CD8-positive, alpha-beta memory T cell (primary cell): ENCODE results near the gene SEPTIN1. TPM values are rescaled to one million over a fixed set of nuclear protein-coding genes. Genes with fewer than 3 reads are reported as not detected.

Experiments used
- CTCF ChIA-PET: fragments of 350-600 bp; sonication (Branson Sonifier 250); formaldehyde crosslinking; loops from one replicate; lab custom pipeline; 2021; ENCODE audit warnings: antibody characterized with exemption; lab: Charles Lee
- POLR2A ChIA-PET: fragments of 350-600 bp; sonication (Branson Sonifier 250); formaldehyde crosslinking; loops from one replicate; lab custom pipeline; 2021; ENCODE audit warnings: antibody characterized with exemption; lab: Charles Lee
- DNase-seq, 5 donors: peaks; one replicate each; pipeline versions ENCODE4 v3.0.0 to v3.0.0-alpha.2; 2020 to 2022; ENCODE audit warnings: mixed read lengths in 1 of 5
- H3K27ac ChIP-seq: one replicate; pipeline ENCODE4 v1.7.0; 2013; ENCODE audit warnings: low read depth, mild to moderate bottlenecking, low read length, moderate library complexity
- H3K27me3 ChIP-seq: 2 replicates; pipeline ENCODE4 v1.7.0; 2013; ENCODE audit warnings: low read length, mild to moderate bottlenecking; ENCODE audit not compliant: insufficient read depth, poor library complexity, severe bottlenecking
- H3K36me3 ChIP-seq: 2 replicates; pipeline ENCODE4 v1.7.0; 2013; ENCODE audit warnings: mild to moderate bottlenecking, low read length, moderate library complexity; ENCODE audit not compliant: insufficient read depth
- H3K4me1 ChIP-seq: 2 replicates; pipeline ENCODE4 v1.7.0; 2013; ENCODE audit warnings: mild to moderate bottlenecking, low read length, moderate library complexity; ENCODE audit not compliant: insufficient read depth
- H3K4me3 ChIP-seq: 2 replicates; pipeline ENCODE4 v1.7.0; 2013; ENCODE audit warnings: mild to moderate bottlenecking, low read length
- H3K9me3 ChIP-seq: 2 replicates; pipeline ENCODE4 v1.7.0; 2013; ENCODE audit warnings: mild to moderate bottlenecking, low read length
- H3K27ac Mint-ChIP-seq, 8 donors: one replicate each; pipeline ENCODE4 v1.8.0; 2020 to 2021; ENCODE audit warnings: mixed read lengths in 8 of 8, mild to moderate bottlenecking in 6 of 8, inconsistent platforms in 3 of 8, moderate library complexity in 3 of 8
- H3K27me3 Mint-ChIP-seq, 2 donors: one replicate each; pipeline ENCODE4 v1.8.0; 2020 to 2021; ENCODE audit warnings: mixed read lengths in 2 of 2, mild to moderate bottlenecking in 1 of 2, moderate library complexity in 1 of 2
- H3K36me3 Mint-ChIP-seq, 3 donors: one replicate each; pipeline ENCODE4 v1.8.0; 2020 to 2021; ENCODE audit warnings: mixed read lengths in 3 of 3, inconsistent platforms in 1 of 3, mild to moderate bottlenecking in 1 of 3
- H3K4me1 Mint-ChIP-seq, 3 donors: one replicate each; pipeline ENCODE4 v1.8.0; 2020 to 2021; ENCODE audit warnings: mixed read lengths in 3 of 3, inconsistent platforms in 1 of 3, mild to moderate bottlenecking in 1 of 3
- H3K4me3 Mint-ChIP-seq, 7 donors: one replicate each; pipeline ENCODE4 v1.8.0; 2020 to 2021; ENCODE audit warnings: mixed read lengths in 7 of 7, mild to moderate bottlenecking in 6 of 7, moderate library complexity in 4 of 7, inconsistent platforms in 2 of 7
- H3K9me3 Mint-ChIP-seq, 5 donors: one replicate each; pipeline ENCODE4 v1.8.0; 2020 to 2022; ENCODE audit warnings: mixed read lengths in 5 of 5, mild to moderate bottlenecking in 3 of 5, moderate library complexity in 2 of 5, inconsistent platforms in 1 of 5
- polyA plus RNA-seq: library from polyadenylated mRNA; unstranded; fragments of 300-500 nt; fragmentation: Illumina TruSeq; gene quantifications from one replicate; pipeline ENCODE4 v1.2.3, GENCODE V29; 2021
- total RNA-seq, 2 experiments: library from RNA; stranded (reverse); gene quantifications; one replicate each; pipeline ENCODE4 v1.2.3, GENCODE V29; 2021

The SEPTIN1 gene
- total and polyA plus RNA-seq, 3 experiments from 2014 or later, result 187 to 227 (median 193) TPM

- H3K9me3 Mint-ChIP-seq, result no peaks in the 10 kb centered on the region
- peak overlapping the region; percentile 38 to 91 (median 76) for H3K4me3 Mint-ChIP-seq
- Histone ChIP-seq H3K27me3 (no peaks in the 10 kb centered on the region), H3K9me3 (no peaks in the 10 kb centered on the region), H3K4me1 (peaks cover 12% of the 10 kb centered on the region), H3K36me3 (no peaks in the 10 kb centered on the region), H3K4me3 (no peak overlapping the region), H3K27ac (no peak overlapping the region)
- CTCF ChIA-PET, result interaction anchor here (0.6 to 3.8 kb wide), 40 partner anchors 8 to 366 kb away, joined by 3 to 28 read pairs (median 4); partner anchors contain the start of genes CD2BP2, DCTPP1, GDPD3 and SEPTIN1
- H3K36me3 Mint-ChIP-seq, result peaks cover 0 to 17% (median 0%) of the 10 kb centered on the region in 3 donors
- H3K27ac Mint-ChIP-seq, result peak overlapping the region in 7 of 8 donors; percentile 22 to 89 (median 59)
- POLR2A ChIA-PET, result interaction anchor here (0.6 to 1.9 kb wide), 8 partner anchors 9 to 619 kb away, joined by 3 to 12 read pairs (median 6); partner anchors contain the start of genes DCTPP1 and KIF22
- peaks cover 22 to 34% (median 23%) of the 10 kb centered on the region in 3 donors for H3K4me1 Mint-ChIP-seq
- H3K27me3 Mint-ChIP-seq, result no peaks in the 10 kb centered on the region
- peak; percentile 82 to 94 (median 91) for DNase-seq
Observed at GRCh38 chr16:30409125-30410060, 27.0 kb upstream of the SEPTIN1 start.

DNA sequence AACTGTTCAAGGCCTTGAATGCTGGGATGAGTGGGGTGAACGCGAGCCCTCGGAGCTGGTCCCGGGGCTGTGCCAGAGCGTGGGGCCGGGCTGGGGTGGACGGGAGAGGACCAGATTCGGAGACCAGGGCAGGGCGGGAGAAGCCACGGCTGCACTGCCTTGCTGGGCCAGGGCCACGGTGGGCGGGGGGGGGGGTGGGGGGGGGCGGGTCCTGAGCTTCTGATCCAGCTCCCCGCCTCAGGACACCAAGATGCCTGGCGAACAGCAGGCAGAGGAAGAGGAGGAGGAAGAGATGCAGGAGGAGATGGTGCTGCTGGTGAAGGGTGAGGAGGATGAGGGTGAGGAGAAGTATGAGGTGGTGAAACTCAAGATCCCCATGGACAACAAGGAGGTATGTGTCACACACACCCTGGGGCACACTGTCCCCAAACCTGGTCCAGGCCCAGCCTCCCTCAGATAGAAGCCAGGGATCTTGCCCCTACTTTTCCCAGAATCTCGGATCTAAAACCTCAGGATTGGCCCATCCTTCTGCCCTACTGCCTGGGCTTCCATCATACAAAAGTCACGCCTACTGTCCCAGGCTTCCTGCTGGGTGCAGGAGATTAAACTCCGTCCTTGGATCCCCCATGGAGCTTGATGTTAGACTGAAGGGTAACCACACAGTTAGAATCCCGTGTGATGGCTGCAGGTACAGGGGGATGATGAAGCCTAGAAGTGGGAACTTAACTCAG, 25.6 kb upstream of the SEPTIN1 start:
- no peaks in the 10 kb centered on the region for H3K9me3 Mint-ChIP-seq
- no peaks in the 10 kb centered on the region for H3K9me3 ChIP-seq
- CTCF ChIA-PET, result interaction anchor here (0.7 to 3.8 kb wide), 17 partner anchors 9 to 353 kb away, joined by 3 to 28 read pairs (median 5); partner anchors contain the start of genes DCTPP1, SEPTIN1, TBC1D10B and ZNF48
- peak overlapping the region; percentile 63 to 96 (median 76) for H3K4me3 Mint-ChIP-seq
- no peaks in the 10 kb centered on the region for H3K27me3 ChIP-seq
- H3K36me3 Mint-ChIP-seq, result peaks cover 0 to 11% (median 0%) of the 10 kb centered on the region in 3 donors
- H3K36me3 ChIP-seq, result no peaks in the 10 kb centered on the region
- H3K4me1 Mint-ChIP-seq, result peaks cover 22 to 34% (median 23%) of the 10 kb centered on the region in 3 donors
- H3K27me3 Mint-ChIP-seq, result no peaks in the 10 kb centered on the region
- H3K27ac ChIP-seq, result peak overlapping the region; percentile 54
- peak overlapping the region; percentile 87 for H3K4me3 ChIP-seq
- H3K27ac Mint-ChIP-seq, result peak overlapping the region; percentile 12 to 89 (median 56)
- no peak for DNase-seq
- H3K4me1 ChIP-seq, result peaks cover 12% of the 10 kb centered on the region
- POLR2A ChIA-PET, result interaction anchor here (1.0 to 2.6 kb wide), 6 partner anchors 10 to 343 kb away, joined by 3 to 20 read pairs (median 10); partner anchors contain the start of genes ALDOA, SEPTIN1 and ZNF48

DNA sequence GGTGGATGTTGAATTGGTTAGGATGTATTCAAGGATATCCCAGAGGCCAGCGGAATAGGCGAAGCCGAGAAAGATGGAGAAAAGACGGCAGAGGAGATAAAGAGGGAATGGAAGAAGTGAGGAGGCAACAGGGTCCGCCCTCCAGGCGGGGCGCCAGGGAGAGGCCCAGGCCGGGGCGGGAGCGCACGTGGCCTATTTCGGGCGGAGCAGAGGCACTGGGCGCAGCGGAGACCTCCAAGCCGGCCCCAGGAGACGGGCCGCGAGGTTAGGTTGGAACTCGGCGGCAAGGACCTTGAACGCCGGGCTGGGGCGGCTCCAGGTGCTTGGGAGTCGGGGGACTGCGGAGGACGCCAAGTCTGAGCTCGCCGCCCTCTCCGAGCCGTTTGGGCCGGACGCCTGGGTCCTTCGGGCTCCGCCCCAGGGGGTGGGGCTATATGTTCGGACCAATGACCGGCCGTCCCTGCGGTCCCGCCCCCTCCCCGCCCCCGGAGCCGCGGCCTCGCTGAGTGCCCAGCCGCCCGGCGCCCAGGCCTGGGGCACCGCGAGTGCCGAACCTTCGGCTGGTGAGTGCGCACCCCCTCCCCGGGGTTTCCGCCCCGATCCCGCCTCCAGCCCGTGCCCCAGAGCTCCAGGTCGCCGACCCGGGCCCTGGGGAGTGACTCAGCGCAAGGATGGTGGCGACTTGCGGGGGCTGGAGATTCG, 24.9 kb upstream of the SEPTIN1 start, which contains the start of gene ZNF771:
Gene ZNF771 (plus strand): TSS at position 505 of the 702 bp plus-strand sequence. CDS start 448 bp downstream, outside the sequence.
- ChIA-PET POLR2A (interaction anchor here (0.6 to 2.6 kb wide), 11 partner anchors 11 to 389 kb away, joined by 3 to 20 read pairs (median 4); partner anchors contain the start of genes ALDOA, DCTPP1, SEPTIN1 and ZNF48), CTCF (interaction anchor here (0.7 to 3.8 kb wide), 18 partner anchors 11 to 352 kb away, joined by 3 to 28 read pairs (median 3); partner anchors contain the start of genes DCTPP1, SEPTIN1, TBC1D10B and TBX6)
- no peaks in the 10 kb centered on the region for H3K36me3 ChIP-seq
- peaks cover 22 to 34% (median 23%) of the 10 kb centered on the region in 3 donors for H3K4me1 Mint-ChIP-seq
- H3K4me3 ChIP-seq, result peak within 1 kb of the TSS; percentile 87
- peak within 1 kb of the TSS; percentile 88 to 99 (median 91) for H3K4me3 Mint-ChIP-seq
- H3K4me1 ChIP-seq, result peaks cover 12% of the 10 kb centered on the region
- H3K9me3 Mint-ChIP-seq, result no peaks in the 10 kb centered on the region
- peak; percentile 79 to 90 (median 90) for DNase-seq
- peaks cover 0 to 10% (median 0%) of the 10 kb centered on the region in 3 donors for H3K36me3 Mint-ChIP-seq
- no peaks in the 10 kb centered on the region for H3K27me3 Mint-ChIP-seq
- no peaks in the 10 kb centered on the region for H3K9me3 ChIP-seq
- no peaks in the 10 kb centered on the region for H3K27me3 ChIP-seq
- peak within 1 kb of the TSS; percentile 81 to 98 (median 94) for H3K27ac Mint-ChIP-seq
- H3K27ac ChIP-seq, result peak within 1 kb of the TSS; percentile 54

DNA sequence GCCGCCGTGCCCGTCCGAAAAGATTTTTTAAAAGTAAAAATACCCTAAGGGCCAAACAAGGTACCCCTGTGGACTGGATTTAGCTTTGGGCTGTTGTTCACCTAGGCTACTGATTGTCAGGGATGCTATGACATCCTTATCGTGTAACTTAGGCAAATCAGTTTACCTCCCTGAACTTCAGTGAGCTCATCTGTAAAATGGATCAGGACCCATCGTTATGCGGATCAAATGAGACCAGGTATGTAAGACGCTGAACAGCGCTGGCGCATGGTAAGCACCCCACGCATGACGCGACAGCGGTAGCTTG, 24.4 kb upstream of the SEPTIN1 start:
- Histone ChIP-seq H3K27me3 (no peaks in the 10 kb centered on the region), H3K4me1 (peaks cover 12% of the 10 kb centered on the region), H3K36me3 (no peaks in the 10 kb centered on the region), H3K4me3 (peak overlapping the region; percentile 87), H3K27ac (peak overlapping the region; percentile 54), H3K9me3 (no peaks in the 10 kb centered on the region)
- H3K4me3 Mint-ChIP-seq, result peak overlapping the region; percentile 88 to 99 (median 91)
- H3K36me3 Mint-ChIP-seq, result peaks cover 0 to 5% (median 0%) of the 10 kb centered on the region in 3 donors
- DNase-seq, result no peak
- H3K9me3 Mint-ChIP-seq, result no peaks in the 10 kb centered on the region
- CTCF ChIA-PET, result interaction anchor here (0.7 to 3.8 kb wide), 16 partner anchors 11 to 352 kb away, joined by 3 to 28 read pairs (median 4); partner anchors contain the start of genes DCTPP1, SEPTIN1, TBC1D10B and TBX6
- POLR2A ChIA-PET, result interaction anchor here (0.6 to 2.6 kb wide), 11 partner anchors 11 to 389 kb away, joined by 3 to 20 read pairs (median 4); partner anchors contain the start of genes ALDOA, DCTPP1, SEPTIN1 and ZNF48
- peaks cover 20 to 31% (median 23%) of the 10 kb centered on the region in 3 donors for H3K4me1 Mint-ChIP-seq
- H3K27ac Mint-ChIP-seq, result peak overlapping the region; percentile 81 to 98 (median 94)
- no peaks in the 10 kb centered on the region for H3K27me3 Mint-ChIP-seq

GRCh38 chr16:30401768-30402425, 19.5 kb upstream of the SEPTIN1 start:
- no peak for DNase-seq
- no peak overlapping the region for H3K27ac ChIP-seq
- H3K4me3 ChIP-seq, result no peak overlapping the region
- H3K4me1 ChIP-seq, result peaks cover 20% of the 10 kb centered on the region
- Mint-ChIP-seq H3K4me3 (peak overlapping the region; percentile 63 to 92 (median 85)), H3K27ac (peak overlapping the region in 3 of 8 donors; percentile 33 to 40 (median 35)), H3K36me3 (peaks cover 0 to 21% (median 3%) of the 10 kb centered on the region in 3 donors), H3K27me3 (no peaks in the 10 kb centered on the region), H3K4me1 (peaks cover 27 to 44% (median 28%) of the 10 kb centered on the region in 3 donors), H3K9me3 (peaks cover 0 to 2% (median 0%) of the 10 kb centered on the region in 5 donors)
- ChIA-PET CTCF (interaction anchor here (0.6 to 1.7 kb wide), 4 partner anchors 8 to 312 kb away, joined by 3 to 6 read pairs (median 4); no protein-coding TSS in a partner anchor), POLR2A (interaction anchor here (0.9 kb wide), 1 partner anchor 20 kb away, joined by 3 read pairs; the partner anchor contains the start of gene SEPTIN1)
- no peaks in the 10 kb centered on the region for H3K9me3 ChIP-seq
- no peaks in the 10 kb centered on the region for H3K36me3 ChIP-seq
- no peaks in the 10 kb centered on the region for H3K27me3 ChIP-seq

DNA sequence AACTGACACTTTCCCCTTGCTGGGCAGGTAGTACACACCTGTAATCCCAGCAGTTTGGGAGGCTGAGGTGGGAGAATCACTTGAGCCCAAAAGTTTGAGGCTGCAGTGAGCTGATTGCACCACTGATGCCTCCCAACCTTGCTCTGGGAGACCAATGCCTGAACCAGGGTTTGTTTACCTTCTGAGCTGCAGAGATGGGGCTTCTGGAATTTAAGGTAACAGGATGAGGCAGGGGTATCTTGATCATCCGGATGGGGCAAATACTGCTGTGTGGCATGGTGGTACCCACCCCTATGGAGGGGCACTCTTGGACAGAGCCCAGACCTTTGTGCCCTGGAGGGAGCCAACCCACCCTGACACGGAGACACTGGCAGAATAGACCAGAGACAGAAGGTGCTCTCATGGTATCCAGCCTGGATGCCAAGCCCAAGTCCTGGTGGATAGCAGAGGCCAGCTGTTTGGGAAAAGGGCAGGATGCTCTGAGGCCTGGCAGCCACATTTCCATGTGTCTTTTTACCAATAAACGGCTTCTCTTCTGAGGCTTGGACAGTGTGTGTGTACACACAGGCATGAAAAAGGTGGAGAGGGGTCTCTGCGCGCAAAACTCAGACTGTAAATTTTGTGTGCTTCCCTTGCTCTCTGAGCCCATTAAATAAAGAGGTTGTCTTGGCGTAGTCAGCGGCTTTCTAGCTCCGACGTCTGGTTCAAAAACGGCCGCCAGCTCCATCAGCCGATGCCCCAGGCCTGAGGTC, 17.2 kb upstream of the SEPTIN1 start:
- Histone ChIP-seq H3K9me3 (no peaks in the 10 kb centered on the region), H3K4me3 (peak overlapping the region; percentile 59), H3K36me3 (no peaks in the 10 kb centered on the region), H3K27me3 (no peaks in the 10 kb centered on the region), H3K27ac (peak overlapping the region; percentile 38), H3K4me1 (peaks cover 25% of the 10 kb centered on the region)
- ChIA-PET POLR2A (interaction anchor here (0.5 to 1.2 kb wide), 3 partner anchors 9 to 17 kb away, joined by 4 to 7 read pairs (median 4); partner anchors contain the start of gene SEPTIN1), CTCF (interaction anchor here (2.9 to 3.2 kb wide), 2 partner anchors 10 to 17 kb away, joined by 10 to 16 read pairs; partner anchors contain the start of gene SEPTIN1)
- Mint-ChIP-seq H3K9me3 (peaks cover 0 to 2% (median 0%) of the 10 kb centered on the region in 5 donors), H3K4me3 (peak overlapping the region; percentile 80 to 92 (median 87)), H3K27ac (peak overlapping the region; percentile 77 to 94 (median 90)), H3K4me1 (peaks cover 34 to 54% (median 38%) of the 10 kb centered on the region in 3 donors), H3K27me3 (no peaks in the 10 kb centered on the region), H3K36me3 (peaks cover 0 to 27% (median 4%) of the 10 kb centered on the region in 3 donors)
- no peak for DNase-seq
